GM08714 (cell line): ENCODE data around the gene AOAH.
"Not testable (repeated sequence)": the region's sequence is repeated elsewhere in the genome, so short reads cannot be mapped to it uniquely, and the experiment has no call there.

ENCODE experiments used
- H3K4me3 ChIP-seq: fragments of 200-500 bp; sonication (Bioruptor generic); 2 replicates; pipeline ENCODE4 v1.5.1; 2014; ENCODE audit warnings: mild to moderate bottlenecking, low read length, inconsistent platforms
- ZNF274 ChIP-seq: IDR thresholded peaks from 2 replicates; pipeline ENCODE4 v1.6.1; 2012; ENCODE audit warnings: mild to moderate bottlenecking, low read depth, low read length

Gene AOAH

DNA sequence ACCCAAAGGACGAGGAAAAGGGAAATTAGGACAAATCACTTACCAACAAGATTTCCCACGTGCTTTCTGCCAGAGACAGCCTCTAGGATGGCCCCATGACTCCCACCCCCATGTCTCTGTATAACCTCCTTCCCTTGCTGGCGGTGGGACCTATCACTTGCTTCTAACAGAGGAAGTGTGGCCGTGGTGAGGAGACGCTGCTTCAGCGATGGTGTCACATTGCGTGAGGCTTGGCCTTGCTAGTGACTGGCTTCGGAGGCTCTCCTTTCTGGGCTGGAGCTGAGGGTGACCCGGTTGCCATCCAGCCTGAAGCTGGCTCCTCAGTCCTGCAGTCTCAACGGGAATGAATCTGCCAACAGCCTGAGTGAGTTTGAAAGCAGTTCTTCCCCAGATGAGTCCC, 210.9 kb downstream of the AOAH start:
- TF ChIP-seq ZNF274 = no peak
- H3K4me3 ChIP-seq = no peak overlapping the region

DNA sequence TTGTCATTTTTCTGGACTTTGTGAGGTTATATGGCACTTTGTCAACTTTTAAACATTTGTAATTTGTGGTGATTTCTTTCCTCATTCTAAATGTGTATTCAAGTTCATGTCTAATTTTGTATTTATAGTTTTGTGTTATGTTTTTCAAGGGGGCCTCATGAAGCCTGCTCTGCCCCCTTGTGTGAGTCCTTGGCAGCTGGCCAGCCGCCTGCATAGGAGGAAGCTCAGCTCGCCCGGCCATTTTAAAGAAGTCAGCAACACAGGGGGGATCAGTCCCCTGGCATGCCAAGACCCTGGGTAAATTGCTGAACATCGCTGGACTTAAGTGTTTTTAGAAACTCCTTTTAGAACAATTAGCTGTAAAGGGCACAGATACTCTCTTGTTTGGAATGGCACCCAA, 211.7 kb downstream of the AOAH start:
- TF ChIP-seq ZNF274 = no peak
- H3K4me3 ChIP-seq = no peak overlapping the region

DNA sequence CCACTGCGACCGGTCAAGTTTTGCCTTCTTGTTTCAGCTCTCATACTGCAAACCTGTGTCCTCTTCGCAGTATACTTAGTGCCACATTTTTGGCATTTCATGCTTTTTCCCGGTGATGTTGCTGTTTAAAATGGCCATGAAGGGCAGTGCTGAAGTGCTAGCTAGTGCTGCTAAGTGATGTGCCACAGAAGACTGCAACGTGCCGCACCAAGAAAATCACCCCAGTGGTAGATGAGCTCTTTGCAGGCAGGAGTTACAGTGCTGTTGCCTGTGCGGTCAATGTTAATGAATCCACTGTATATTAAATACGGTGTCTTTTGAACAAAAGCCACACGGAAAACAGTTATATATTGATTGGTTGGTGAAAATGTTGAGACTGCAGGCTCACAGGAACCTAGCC, 214.3 kb downstream of the AOAH start:
- no peak for TF ChIP-seq ZNF274
- no peak overlapping the region for H3K4me3 ChIP-seq

DNA sequence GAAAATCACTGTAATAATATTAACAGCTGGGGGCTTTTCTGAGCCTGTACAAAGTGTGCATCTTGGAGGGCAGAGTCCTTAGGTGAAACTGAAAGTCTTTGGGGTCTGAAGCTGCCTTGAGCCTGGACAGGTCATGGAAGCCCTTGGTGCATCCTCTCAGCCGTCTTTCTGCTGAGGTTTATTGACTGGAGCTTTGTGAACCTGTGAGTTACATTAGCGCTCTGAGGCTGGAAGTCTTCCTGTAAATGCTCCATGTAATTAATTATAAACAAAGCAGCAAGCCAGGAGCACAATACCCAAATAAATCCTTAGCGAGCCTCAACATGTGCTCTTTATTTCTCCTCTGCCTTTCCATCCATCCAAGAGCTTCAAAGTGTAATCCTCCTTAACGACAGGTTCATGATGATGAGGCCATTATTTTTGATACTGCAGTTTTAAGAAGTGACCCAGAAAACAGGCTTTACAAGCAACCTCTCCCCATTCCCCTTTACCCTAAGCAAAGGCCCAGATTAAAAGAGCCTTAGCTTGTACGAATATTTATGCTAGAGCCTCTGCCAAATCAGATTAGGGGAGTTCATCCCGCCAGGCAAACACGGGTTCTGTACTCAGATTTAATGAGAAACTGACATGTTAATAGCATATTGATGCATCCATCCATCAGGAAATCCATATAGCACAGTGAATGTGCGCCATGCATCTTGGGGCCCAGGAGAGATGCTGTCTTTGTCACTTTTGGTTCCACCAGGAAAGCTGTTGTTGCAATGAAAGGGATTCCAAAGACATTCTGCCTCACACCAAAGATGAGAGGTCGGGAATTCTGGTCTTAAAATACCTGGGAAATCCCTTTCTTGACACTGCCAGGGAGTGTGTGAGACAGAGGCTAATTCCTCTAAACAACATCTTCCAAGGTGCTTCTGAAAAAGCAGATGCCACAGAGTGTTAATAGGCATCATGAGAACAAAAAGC, 216.5 kb downstream of the AOAH start:
- no peak for TF ChIP-seq ZNF274
- H3K4me3 ChIP-seq = no peak overlapping the region

DNA sequence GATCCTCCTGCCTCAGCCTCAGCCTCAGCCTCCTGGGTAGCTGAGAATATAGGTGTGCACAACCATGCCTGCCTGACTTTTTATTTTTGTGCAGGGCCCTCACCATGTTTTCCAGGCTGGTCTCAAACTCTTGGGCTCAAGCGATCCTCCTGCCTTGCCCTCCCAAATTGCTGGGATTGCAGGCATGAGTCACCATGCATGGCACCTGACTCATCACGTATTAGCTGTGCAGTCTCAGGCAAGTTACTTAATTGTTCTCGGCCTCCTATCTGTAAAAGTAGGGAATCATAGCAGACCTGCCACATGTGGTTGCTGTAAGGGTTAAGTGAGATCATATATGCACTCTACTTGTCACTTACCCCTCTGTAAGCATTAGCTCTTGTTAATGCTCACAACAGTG, 217.5 kb downstream of the AOAH start:
- no peak overlapping the region for H3K4me3 ChIP-seq
- TF ChIP-seq ZNF274 = no peak

DNA sequence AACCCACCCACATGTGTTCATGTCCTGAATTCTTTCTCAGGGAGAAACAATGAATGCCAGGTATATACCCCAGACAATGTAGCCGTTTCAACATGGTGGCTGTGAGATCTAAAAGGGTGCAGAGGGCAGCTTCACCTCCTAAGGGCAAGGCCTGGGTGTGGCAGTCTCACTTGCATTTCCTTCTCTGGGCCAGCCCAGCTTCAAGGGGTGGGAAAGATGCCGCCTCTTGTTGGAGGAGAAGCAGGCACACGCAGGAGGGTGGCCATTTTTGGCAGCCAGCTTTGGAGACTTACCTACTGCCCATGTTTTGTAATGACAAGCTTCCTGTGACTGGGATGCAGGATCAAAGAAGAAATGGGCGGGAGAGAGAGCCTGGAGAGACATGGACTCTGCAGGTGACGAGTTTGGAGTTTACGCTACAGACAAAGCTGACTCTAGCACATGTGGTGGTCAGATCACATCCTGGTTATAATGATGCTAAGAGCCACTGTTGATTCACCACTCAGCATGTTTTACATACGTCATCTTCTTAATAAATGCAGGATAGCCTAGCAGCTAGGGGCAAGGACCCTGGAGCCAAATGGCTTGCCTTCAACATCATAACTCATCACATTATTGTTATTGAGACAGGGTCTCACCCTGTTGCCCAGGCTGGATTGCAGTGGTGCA, 218.0 kb downstream of the AOAH start:
- no peak overlapping the region for H3K4me3 ChIP-seq
- no peak for TF ChIP-seq ZNF274

DNA sequence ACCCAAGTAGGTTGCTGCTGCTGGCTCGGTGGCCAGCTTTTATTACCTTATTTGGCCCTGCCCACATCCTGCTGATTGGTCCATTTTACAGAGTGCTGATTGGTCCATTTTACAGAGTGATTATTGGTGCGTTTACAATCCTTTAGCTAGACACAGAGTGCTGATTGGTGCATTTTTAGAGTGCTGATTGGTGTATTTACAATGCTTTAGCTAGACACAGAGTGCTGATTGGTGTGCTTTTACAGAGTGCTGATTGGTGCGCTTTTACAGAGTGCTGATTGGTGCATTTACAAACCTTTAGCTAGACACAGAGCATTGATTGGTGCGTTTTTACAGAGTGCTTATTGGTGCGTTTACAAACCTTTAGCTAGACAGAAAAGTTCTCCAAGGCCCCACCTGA, 219.7 kb downstream of the AOAH start:
- H3K4me3 ChIP-seq = not testable (repeated sequence)

DNA sequence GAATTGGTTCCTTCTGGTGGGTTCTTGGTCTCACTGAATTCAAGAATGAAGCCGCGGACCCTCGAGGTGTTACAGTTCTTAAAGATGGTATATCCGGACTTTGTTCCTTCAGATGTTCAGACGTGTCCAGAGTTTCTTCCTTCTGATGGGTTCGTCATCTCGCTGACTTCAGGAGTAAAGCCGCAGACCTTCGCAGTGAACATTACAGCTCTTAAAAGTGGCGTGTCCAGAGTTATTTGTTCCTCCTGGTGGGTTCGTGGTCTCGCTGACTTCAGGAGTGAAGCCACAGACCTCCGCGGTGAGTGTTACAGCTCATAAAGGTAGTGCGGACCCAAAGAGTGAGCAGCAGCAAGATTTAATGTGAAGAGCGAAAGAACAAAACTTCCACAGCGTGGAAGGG, 220.1 kb downstream of the AOAH start:
- H3K4me3 ChIP-seq = not testable (repeated sequence)

DNA sequence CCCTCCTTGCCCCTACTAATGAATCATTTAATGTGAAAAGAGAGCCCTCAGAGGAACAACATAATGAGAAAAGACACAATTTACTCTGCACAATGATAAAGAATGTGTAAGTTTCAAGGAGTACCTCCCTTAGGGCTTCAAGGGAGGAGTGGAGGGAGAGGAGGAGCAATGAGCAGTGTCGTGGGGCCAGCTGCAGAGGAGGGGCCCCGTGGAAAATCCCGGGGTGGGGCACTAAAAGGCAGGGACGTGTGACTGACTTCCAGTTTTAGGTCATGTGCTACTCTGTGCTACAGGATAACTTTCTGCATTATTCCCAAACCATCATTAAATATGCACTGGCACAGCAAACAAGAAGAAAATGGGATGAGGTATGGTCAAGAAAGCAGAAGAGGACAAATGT, 226.5 kb downstream of the AOAH start:
- H3K4me3 ChIP-seq = no peak overlapping the region
- no peak for TF ChIP-seq ZNF274

DNA sequence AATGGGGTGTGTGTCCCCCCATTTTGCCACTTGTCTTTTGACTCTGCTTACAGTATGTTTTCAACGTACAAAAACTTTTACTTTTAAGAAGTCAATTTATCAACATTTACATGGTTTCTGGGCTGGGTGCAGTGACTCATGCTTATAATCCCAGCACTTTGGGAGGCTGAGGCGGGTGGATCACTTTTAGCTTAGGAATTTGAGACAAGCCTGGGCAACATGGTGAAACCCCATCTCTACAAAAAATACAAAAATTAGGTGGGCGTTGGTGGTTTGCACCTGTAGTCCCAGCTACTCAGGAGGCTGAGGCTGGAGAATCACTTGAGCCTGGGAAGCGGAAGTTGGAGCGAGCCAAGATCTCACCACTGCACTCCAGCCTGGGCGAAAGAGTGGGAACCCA, 227.1 kb downstream of the AOAH start:
- not testable (repeated sequence) for H3K4me3 ChIP-seq

DNA sequence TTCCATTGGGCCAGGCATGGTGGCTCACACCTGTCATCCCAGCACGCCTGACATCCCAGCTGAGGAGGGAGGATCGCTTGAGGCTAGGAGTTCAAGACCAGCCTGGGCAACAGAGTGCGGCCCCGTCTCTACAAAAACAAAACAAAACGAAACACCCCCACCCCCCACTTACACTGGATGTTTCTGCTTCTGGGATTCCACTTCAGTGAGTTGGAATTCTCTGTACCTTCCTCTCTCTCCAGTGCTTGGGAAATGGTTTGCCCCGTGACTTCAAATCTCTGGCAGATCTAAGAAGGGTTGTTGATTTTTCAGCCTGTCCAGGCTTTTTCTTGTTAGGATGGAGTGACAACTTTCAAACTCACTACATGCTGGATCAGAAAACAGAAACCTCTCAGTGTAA, 227.7 kb downstream of the AOAH start:
- H3K4me3 ChIP-seq = no peak overlapping the region
- no peak for TF ChIP-seq ZNF274

DNA sequence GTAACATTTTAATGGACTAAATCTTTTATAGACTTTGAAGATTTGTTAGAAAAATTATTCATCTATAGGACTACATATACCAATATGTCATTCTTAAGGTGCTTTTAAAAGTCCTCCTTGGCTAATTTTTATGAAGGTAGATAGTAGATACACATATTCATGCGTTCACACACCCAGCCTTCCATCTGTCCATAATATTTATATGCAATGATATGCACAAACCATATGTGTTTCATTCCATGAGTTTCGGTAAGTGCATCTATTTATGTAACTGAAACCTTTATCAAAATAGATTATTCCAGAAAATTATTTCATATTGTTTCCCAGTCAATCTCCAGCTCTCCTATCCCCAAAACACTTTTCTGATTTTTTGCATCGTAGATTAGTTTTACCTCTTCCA, 233.0 kb downstream of the AOAH start:
- no peak overlapping the region for H3K4me3 ChIP-seq
- no peak for TF ChIP-seq ZNF274

DNA sequence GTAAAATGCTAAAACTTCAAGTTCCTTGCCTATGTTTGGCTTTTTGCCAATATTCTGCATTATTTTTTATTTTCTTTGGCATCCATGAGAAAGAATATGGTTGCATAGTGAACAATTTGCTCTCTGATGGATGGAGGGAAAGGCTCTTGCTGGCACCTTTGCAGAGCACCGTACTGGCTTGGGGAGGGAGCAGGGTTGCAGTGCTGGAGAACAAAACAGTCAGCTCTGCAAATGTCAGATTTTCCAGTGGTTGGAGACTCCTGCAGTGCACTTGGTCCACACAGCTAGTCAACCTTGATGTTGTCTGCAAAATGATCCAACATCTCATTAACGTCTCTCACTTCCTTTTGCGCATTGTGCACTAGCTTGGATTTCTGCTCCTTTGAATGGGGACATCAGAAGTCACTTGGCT, 233.9 kb downstream of the AOAH start:
- H3K4me3 ChIP-seq = no peak overlapping the region
- TF ChIP-seq ZNF274 = no peak

DNA sequence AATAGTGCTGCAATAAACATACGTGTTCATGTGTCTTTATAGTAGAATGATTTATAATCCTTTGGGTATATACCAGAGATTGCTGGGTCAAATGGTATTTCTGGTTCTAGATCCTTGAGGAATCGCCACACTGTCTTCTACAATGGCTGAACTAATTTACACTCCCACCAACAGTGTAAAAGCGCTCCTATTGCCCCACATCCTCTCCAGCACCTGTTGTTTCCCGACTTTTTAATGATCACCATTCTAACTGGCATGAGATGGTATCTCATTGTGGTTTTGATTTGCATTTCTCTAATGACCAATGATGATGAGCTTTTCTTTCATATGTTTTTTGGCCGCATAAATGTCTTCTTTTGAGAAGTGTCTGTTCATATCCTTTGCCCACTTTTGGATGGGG, 235.6 kb downstream of the AOAH start:
- H3K4me3 ChIP-seq = not testable (repeated sequence)

DNA sequence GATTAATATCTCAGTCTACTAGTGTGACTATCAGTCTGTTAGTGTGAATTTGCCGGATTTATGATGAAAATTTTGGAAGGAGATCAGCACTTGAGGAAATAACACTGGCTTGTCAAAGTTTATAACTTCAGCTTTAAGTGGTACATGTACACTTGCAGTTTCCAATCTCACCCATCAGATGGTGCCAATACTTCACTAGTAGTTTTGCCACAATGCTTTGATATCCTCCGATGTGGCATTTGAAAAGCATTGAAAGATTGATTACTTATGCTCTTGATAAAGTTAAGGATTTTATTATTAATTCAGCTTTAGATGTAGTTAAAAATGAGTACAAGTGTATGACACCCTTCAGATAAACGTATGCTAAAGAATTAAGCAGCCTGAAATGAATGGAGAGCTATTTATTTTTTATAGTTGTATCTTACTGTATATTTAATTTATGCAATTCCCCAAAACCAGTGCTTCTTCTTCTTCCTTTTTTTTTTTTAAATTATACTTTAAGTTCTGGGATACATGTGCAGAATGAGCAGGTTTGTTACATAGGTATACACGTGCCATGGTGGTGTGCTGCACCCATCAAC, 236.4 kb downstream of the AOAH start:
- no peak for TF ChIP-seq ZNF274
- no peak overlapping the region for H3K4me3 ChIP-seq
